HUES48 (cell line): ENCODE measurements around the gene FAM131A.

ENCODE experiments used
- H3K27ac ChIP-seq: one replicate; pipeline ENCODE4 v1.7.0; 2013; ENCODE audit warnings: low read depth, low read length, inconsistent platforms
- H3K27me3 ChIP-seq: 2 replicates; pipeline ENCODE4 v1.6.1; 2013; ENCODE audit warnings: mild to moderate bottlenecking, low read length; ENCODE audit not compliant: control insufficient read depth, insufficient read depth
- H3K36me3 ChIP-seq: 2 replicates; pipeline ENCODE4 v1.6.1; 2013; ENCODE audit warnings: low read length; ENCODE audit not compliant: control insufficient read depth, insufficient read depth
- H3K4me1 ChIP-seq: 2 replicates; pipeline ENCODE4 v1.6.1; 2013; ENCODE audit warnings: mild to moderate bottlenecking, low read length; ENCODE audit not compliant: control insufficient read depth, insufficient read depth
- H3K4me3 ChIP-seq: 2 replicates; pipeline ENCODE4 v1.5.1; 2013; ENCODE audit warnings: mild to moderate bottlenecking, low read depth, low read length
- H3K9ac ChIP-seq: 2 replicates; pipeline ENCODE4 v1.6.1; 2013; ENCODE audit warnings: mild to moderate bottlenecking, low read depth, low read length, moderate library complexity
- H3K9me3 ChIP-seq: 2 replicates; pipeline ENCODE4 v1.6.1; 2013; ENCODE audit warnings: low read length; ENCODE audit not compliant: control insufficient read depth, insufficient read depth

Gene FAM131A

GRCh38 chr3:184381261-184382224, 44.1 kb downstream of the FAM131A start:
- Histone ChIP-seq H3K36me3 (no peaks in the 10 kb centered on the region), H3K9ac (no peak overlapping the region), H3K9me3 (no peaks in the 10 kb centered on the region), H3K4me1 (peaks cover 19% of the 10 kb centered on the region), H3K27me3 (peaks cover 71% of the 10 kb centered on the region), H3K27ac (no peak overlapping the region), H3K4me3 (peak overlapping the region; percentile 59)

GRCh38 chr3:184382326-184383032, 45.1 kb downstream of the FAM131A start:
- H3K27ac ChIP-seq = no peak overlapping the region
- H3K9ac ChIP-seq = no peak overlapping the region
- H3K4me3 ChIP-seq = no peak overlapping the region
- peaks cover 62% of the 10 kb centered on the region for H3K27me3 ChIP-seq
- H3K36me3 ChIP-seq = no peaks in the 10 kb centered on the region
- peaks cover 16% of the 10 kb centered on the region for H3K4me1 ChIP-seq
- H3K9me3 ChIP-seq = no peaks in the 10 kb centered on the region

- Histone ChIP-seq H3K36me3 (no peaks in the 10 kb centered on the region), H3K27ac (no peak overlapping the region), H3K9me3 (no peaks in the 10 kb centered on the region), H3K27me3 (peaks cover 55% of the 10 kb centered on the region), H3K9ac (no peak overlapping the region), H3K4me3 (no peak overlapping the region), H3K4me1 (peaks cover 9% of the 10 kb centered on the region)
These were observed 45.8 kb downstream of the FAM131A start for GRCh38 chr3:184383033-184383740.

GRCh38 chr3:184384342-184384741, 46.9 kb downstream of the FAM131A start:
- H3K36me3 ChIP-seq = no peaks in the 10 kb centered on the region
- no peak overlapping the region for H3K4me3 ChIP-seq
- no peaks in the 10 kb centered on the region for H3K9me3 ChIP-seq
- H3K27me3 ChIP-seq = peaks cover 43% of the 10 kb centered on the region
- H3K9ac ChIP-seq = no peak overlapping the region
- H3K27ac ChIP-seq = no peak overlapping the region
- peaks cover 4% of the 10 kb centered on the region for H3K4me1 ChIP-seq

GRCh38 chr3:184384856-184385422, 47.5 kb downstream of the FAM131A start:
- Histone ChIP-seq H3K36me3 (no peaks in the 10 kb centered on the region), H3K27me3 (peaks cover 41% of the 10 kb centered on the region), H3K27ac (no peak overlapping the region), H3K9ac (no peak overlapping the region), H3K4me1 (peaks cover 3% of the 10 kb centered on the region; the same call in 1 of the 2 replicates), H3K9me3 (no peaks in the 10 kb centered on the region), H3K4me3 (no peak overlapping the region)

GRCh38 chr3:184386047-184386806, 48.8 kb downstream of the FAM131A start:
- Histone ChIP-seq H3K4me3 (no peak overlapping the region), H3K27ac (no peak overlapping the region), H3K9me3 (no peaks in the 10 kb centered on the region), H3K27me3 (peaks cover 32% of the 10 kb centered on the region), H3K36me3 (no peaks in the 10 kb centered on the region), H3K9ac (no peak overlapping the region), H3K4me1 (no peaks in the 10 kb centered on the region; the same call in 1 of the 2 replicates)

GRCh38 chr3:184387174-184387714, 49.8 kb downstream of the FAM131A start:
- H3K9me3 ChIP-seq = no peaks in the 10 kb centered on the region
- H3K27me3 ChIP-seq = peaks cover 22% of the 10 kb centered on the region
- H3K27ac ChIP-seq = no peak overlapping the region
- H3K4me1 ChIP-seq = no peaks in the 10 kb centered on the region
- no peaks in the 10 kb centered on the region for H3K36me3 ChIP-seq
- no peak overlapping the region for H3K4me3 ChIP-seq
- no peak overlapping the region for H3K9ac ChIP-seq

- Histone ChIP-seq H3K4me3 (no peak overlapping the region), H3K27ac (no peak overlapping the region), H3K9ac (no peak overlapping the region), H3K4me1 (no peaks in the 10 kb centered on the region), H3K27me3 (peaks cover 11% of the 10 kb centered on the region), H3K9me3 (no peaks in the 10 kb centered on the region), H3K36me3 (no peaks in the 10 kb centered on the region)
These were observed 51.0 kb downstream of the FAM131A start for GRCh38 chr3:184388164-184388935.

- Histone ChIP-seq H3K9ac (no peak overlapping the region), H3K4me3 (no peak overlapping the region), H3K36me3 (no peaks in the 10 kb centered on the region), H3K27ac (no peak overlapping the region), H3K9me3 (no peaks in the 10 kb centered on the region), H3K4me1 (no peaks in the 10 kb centered on the region), H3K27me3 (peaks cover 9% of the 10 kb centered on the region)
These were observed 51.5 kb downstream of the FAM131A start for GRCh38 chr3:184388936-184389230.
